Coronary artery (tissue), 2 donors: ENCODE data around the gene E2F4.

Experiments
- DNase-seq: peaks from one replicate; pipeline ENCODE4 v3.0.0-alpha.2; 2017; ENCODE audit warnings: low spot score
- H3K27ac ChIP-seq, 2 donors: fragments of 200-600 bp; sonication (generic); one replicate each; pipeline ENCODE4 v1.5.1; 2016 to 2019
- H3K4me3 ChIP-seq: fragments of 200-600 bp; sonication (generic); 2 replicates; pipeline ENCODE4 v1.5.1; 2016; ENCODE audit warnings: mild to moderate bottlenecking, moderate library complexity
- CTCF ChIP-seq: fragments of 200-600 bp; sonication (generic); IDR thresholded peaks from one replicate; pipeline ENCODE4 v1.5.1; 2019; ENCODE audit warnings: antibody characterized with exemption

The E2F4 gene

GRCh38 chr16:67158637-67159600 is 33.0 kb upstream of the E2F4 start:
- peak overlapping the region; percentile 82 for H3K4me3 ChIP-seq
- DNase-seq = peak; percentile 78
- H3K27ac ChIP-seq = peak overlapping the region; percentile 64 to 83
- TF ChIP-seq CTCF = no peak

GRCh38 chr16:67161595-67162058 is 30.3 kb upstream of the E2F4 start:
- peak; percentile 75 for DNase-seq
- H3K4me3 ChIP-seq = peak overlapping the region; percentile 82
- no peak overlapping the region for H3K27ac ChIP-seq
- no peak for TF ChIP-seq CTCF

- Histone ChIP-seq H3K4me3 (peak overlapping the region; percentile 69), H3K27ac (peak overlapping the region; percentile 50 to 91)
- TF ChIP-seq CTCF = no peak
- no peak for DNase-seq
These were observed 29.3 kb upstream of the E2F4 start for GRCh38 chr16:67162506-67163163.

- DNase-seq = peak; percentile 86
- no peak for TF ChIP-seq CTCF
- Histone ChIP-seq H3K4me3 (peak overlapping the region; percentile 69), H3K27ac (peak overlapping the region; percentile 50 to 91)
These were observed 28.6 kb upstream of the E2F4 start for GRCh38 chr16:67163164-67163998.

GRCh38 chr16:67163999-67164558 is 27.9 kb upstream of the E2F4 start:
- peak overlapping the region; percentile 69 for H3K4me3 ChIP-seq
- peak overlapping the region; percentile 50 to 91 for H3K27ac ChIP-seq
- DNase-seq = no peak
- TF ChIP-seq CTCF = no peak

GRCh38 chr16:67164599-67165061 is 27.3 kb upstream of the E2F4 start, which contains the start of gene HSF4:
TSS of gene HSF4 (plus strand) at chr16:67164745. CDS start at chr16:67164812, 67 bp downstream.
- TF ChIP-seq CTCF = no peak
- no peak for DNase-seq
- peak within 1 kb of the TSS; percentile 69 for H3K4me3 ChIP-seq
- H3K27ac ChIP-seq = peak within 1 kb of the TSS; percentile 63 to 91
